Prostate gland (tissue), 2 donors: Measurements from ENCODE around the gene KHDRBS1.
"Not testable (repeated sequence)": the region's sequence is repeated elsewhere in the genome, so short reads cannot be mapped to it uniquely, and the experiment has no call there.

Experiments used
- CTCF ChIP-seq, 4 experiments: fragments of 200-600 bp in 2 of 4; fragments of 450-650 bp in 2 of 4; sonication (generic) in 2 of 4; IDR thresholded peaks; 1 replicate in 3 of 4; 2 replicates in 1 of 4; pipeline ENCODE4 v1.5.1; 2016 to 2019; ENCODE audit warnings: antibody characterized with exemption in 4 of 4, mild to moderate bottlenecking in 2 of 4, moderate library complexity in 2 of 4
- POLR2A ChIP-seq: fragments of 450-650 bp; IDR thresholded peaks from one replicate; pipeline ENCODE4 v1.6.1; 2016; ENCODE audit warnings: antibody characterized with exemption, mild to moderate bottlenecking
- POLR2AphosphoS5 ChIP-seq: sonication (generic); formaldehyde crosslinking; IDR thresholded peaks from one replicate; pipeline ENCODE4 v1.6.1; 2017; ENCODE audit warnings: antibody characterized with exemption

- not testable (repeated sequence) for TF ChIP-seq CTCF (IDR thresholded peaks at IDR 0.05); POLR2A; POLR2AphosphoS5
These were observed 17.5 kb upstream of the KHDRBS1 start for GRCh38 chr1:31996121-31996520.
